ENCODE data around the gene VTA1. TPM values are rescaled to one million over a fixed set of nuclear protein-coding genes. Genes with fewer than 3 reads are reported as not detected.

VTA1 gene
- total and polyA plus RNA-seq, 2 of the 8 experiments (the other 6 are each of a cell fraction or from before 2014, with no cell fraction given): 63.6 to 67.0 TPM

- WGBS, 2 experiments (ENCODE audit: extremely low coverage in 1 of 2, insufficient coverage in 1 of 2, insufficient read length in 1 of 2, insufficient replicate concordance in 2 of 2, low coverage in 1 of 2, low lambda C conversion rate in 2 of 2, missing lambda C conversion rate in 1 of 2): 88% methylated on average over 3 of the region's 3 CpGs; no CpG with 5 or more reads in 1 of the 2 experiments
- Histone ChIP-seq H4K91ac (replicated peaks; ENCODE audit: insufficient read length, low read length) (no peak overlapping the region), H2AFZ (ENCODE audit: low read length) (no peak overlapping the region), H3K27me3 (replicated peaks in 1 of 4; ENCODE audit: control insufficient read depth in 3 of 4, extremely low read depth in 1 of 4, insufficient read depth in 3 of 4, low read length in 3 of 4) (no peaks in the 10 kb centered on the region), H3K79me1 (ENCODE audit: low read depth, low read length) (peaks cover 3% of the 10 kb centered on the region; the same call in 1 of the 2 replicates), H3K56ac (replicated peaks; ENCODE audit: insufficient read length, low read depth, low read length) (no peak overlapping the region), H4K5ac (ENCODE audit: insufficient read length, low read depth, low read length) (no peak overlapping the region), H3K14ac (ENCODE audit: insufficient read length) (no peak overlapping the region), H3K4me3 (ENCODE audit: extremely low read depth in 1 of 4, insufficient read depth in 2 of 4, low read depth in 3 of 4, low read length in 4 of 4) (no peak overlapping the region), H3K79me2 (ENCODE audit: control insufficient read depth in 1 of 2, insufficient read depth in 2 of 2, low read length in 2 of 2) (peaks cover 0 to 35% of the 10 kb centered on the region in 2 experiments; a peak in 2 of 4 replicates), H3K4ac (replicated peaks; ENCODE audit: insufficient read length, low read depth, low read length) (no peak overlapping the region), H2BK20ac (ENCODE audit: low read length) (no peak overlapping the region), H4K8ac (ENCODE audit: extremely low read depth, insufficient read depth, low read length) (no peak overlapping the region), H2BK120ac (replicated peaks; ENCODE audit: low read depth, low read length) (no peak overlapping the region), H2BK15ac (ENCODE audit: low read length) (no peak overlapping the region), H2BK5ac (ENCODE audit: low read depth, low read length) (no peak overlapping the region), H3K27ac (ENCODE audit: low read depth, low read length) (no peak overlapping the region), H2AK5ac (ENCODE audit: low read depth, low read length) (no peak overlapping the region), H3K9me3 (ENCODE audit: insufficient read depth in 2 of 2, low read depth in 1 of 2, low read length in 1 of 2) (no peaks in the 10 kb centered on the region), H3K23me2 (ENCODE audit: low read depth, low read length) (no peaks in the 10 kb centered on the region), H2BK12ac (ENCODE audit: low read depth, low read length) (no peak overlapping the region), H3K18ac (ENCODE audit: extremely low read depth, low read length) (no peak overlapping the region), H3K4me2 (ENCODE audit: insufficient read depth in 1 of 2, low read depth in 2 of 2, low read length in 2 of 2) (no peak overlapping the region), H3K4me1 (replicated peaks in 1 of 4; ENCODE audit: control insufficient read depth in 3 of 4, insufficient read depth in 4 of 4, low read length in 3 of 4) (no peaks in the 10 kb centered on the region), H3K23ac (ENCODE audit: insufficient read length) (no peak overlapping the region), H3K9ac (replicated peaks in 1 of 4; ENCODE audit: extremely low read depth in 1 of 4, low read depth in 3 of 4, low read length in 3 of 4) (no peak overlapping the region), H4K20me1 (replicated peaks in 1 of 2; ENCODE audit: control insufficient read depth in 1 of 2, insufficient read depth in 2 of 2, low read length in 2 of 2) (peaks cover 2 to 7% of the 10 kb centered on the region in 2 experiments), H3K36me3 (ENCODE audit: control insufficient read depth in 2 of 4, insufficient read depth in 4 of 4, low read length in 3 of 4) (peaks cover 0 to 29% (median 11%) of the 10 kb centered on the region in 4 experiments; a peak in 6 of 8 replicates)
- CTCF ChIA-PET (ENCODE audit: partially characterized antibody): interaction anchor here (1.6 to 8.2 kb wide), 2 partner anchors 11 to 41 kb away, joined by 3 to 47 read pairs; no protein-coding TSS in a partner anchor
- no peak for DNase-seq (ENCODE audit: low read depth in 1 of 2, low spot score in 2 of 2)
- FAIRE-seq: no peak
- POLR2A ChIA-PET (ENCODE audit: partially characterized antibody): no interaction called here
- TF ChIP-seq KDM4A (IDR thresholded peaks at IDR 0.05; ENCODE audit: low read depth, low read length, severe bottlenecking): no peak
- TF ChIP-seq TCF12 (IDR thresholded peaks at IDR 0.05; ENCODE audit: low read depth, low read length): no peak
- no peak for TF ChIP-seq ATF3 (IDR thresholded peaks at IDR 0.05; ENCODE audit: insufficient read depth, low read depth, low read length)
- no peak for TF ChIP-seq JUND (IDR thresholded peaks at IDR 0.05; ENCODE audit: low read length)
- no peak for TF ChIP-seq ZNF274 (IDR thresholded peaks at IDR 0.05; ENCODE audit: borderline replicate concordance, extremely low read depth, low read length)
- no peak for TF ChIP-seq E2F6 (IDR thresholded peaks at IDR 0.05)
- no peak for TF ChIP-seq RFX5 (IDR thresholded peaks at IDR 0.05; ENCODE audit: borderline replicate concordance, low read depth, low read length)
- no peak for TF ChIP-seq RAD21 (IDR thresholded peaks at IDR 0.05 in 1 of 2, conservative IDR thresholded peaks at IDR 0.05 in 1 of 2; ENCODE audit: low read depth in 2 of 2, low read length in 2 of 2)
- TF ChIP-seq CTCF (IDR thresholded peaks at IDR 0.05; ENCODE audit: control extremely low read depth in 1 of 3, insufficient read depth in 1 of 3, low read depth in 1 of 3, low read length in 3 of 3): no peak
- TF ChIP-seq POU5F1 (IDR thresholded peaks at IDR 0.05; ENCODE audit: low read depth, low read length): no peak
These were observed 20.0 kb downstream of the VTA1 start for GRCh38 chr6:142167071-142167470.

All from H1 (cell line).